ENCODE measurements around the gene EXOC3.
A peak's percentile ranks its signal among the peaks of the same experiment; 100 is the strongest.

EXOC3 gene

GRCh38 chr5:457195-457961 is 14.4 kb downstream of the EXOC3 start:
- no peak for DNase-seq (ENCODE audit: low read depth in 2 of 2)

GRCh38 chr5:458547-459353 is 15.8 kb downstream of the EXOC3 start:
- peak; percentile 50 to 59 for DNase-seq (ENCODE audit: low read depth in 2 of 2)

GRCh38 chr5:459562-460272 is 16.7 kb downstream of the EXOC3 start:
- DNase-seq (ENCODE audit: low read depth in 2 of 2) = no peak

- no peak for DNase-seq (ENCODE audit: low read depth in 2 of 2)
Observed at GRCh38 chr5:460273-460625, 17.3 kb downstream of the EXOC3 start.

GRCh38 chr5:462051-462481 is 19.1 kb downstream of the EXOC3 start:
- DNase-seq (ENCODE audit: low read depth in 2 of 2) = no peak

- no peak for DNase-seq (ENCODE audit: low read depth in 2 of 2)
Observed at GRCh38 chr5:463301-463700, 20.3 kb downstream of the EXOC3 start.

- peak; percentile 50 to 58 for DNase-seq (ENCODE audit: low read depth in 2 of 2)
Observed at GRCh38 chr5:463952-464351, 21.0 kb downstream of the EXOC3 start.

GRCh38 chr5:464446-464842 is 21.5 kb downstream of the EXOC3 start:
- no peak for DNase-seq (ENCODE audit: low read depth in 2 of 2)

- no peak for DNase-seq (ENCODE audit: low read depth in 2 of 2)
Observed at GRCh38 chr5:464843-465590, 22.0 kb downstream of the EXOC3 start.

GRCh38 chr5:465591-466403 is 22.8 kb downstream of the EXOC3 start:
- DNase-seq (ENCODE audit: low read depth in 2 of 2) = no peak

- no peak for DNase-seq (ENCODE audit: low read depth in 2 of 2)
Observed at GRCh38 chr5:466661-467310, 23.8 kb downstream of the EXOC3 start.

- no peak for DNase-seq (ENCODE audit: low read depth in 2 of 2)
Observed at GRCh38 chr5:468401-468800, 25.4 kb downstream of the EXOC3 start.

- DNase-seq (ENCODE audit: low read depth in 2 of 2) = no peak
Observed at GRCh38 chr5:469752-470483, 26.9 kb downstream of the EXOC3 start.

- DNase-seq (ENCODE audit: low read depth in 2 of 2) = no peak
Observed at GRCh38 chr5:470961-471749, 28.2 kb downstream of the EXOC3 start.

GRCh38 chr5:471750-472058 is 28.7 kb downstream of the EXOC3 start:
- no peak for DNase-seq (ENCODE audit: low read depth in 2 of 2)

- peak in 1 of 2 experiments; percentile 14 for DNase-seq (ENCODE audit: low read depth in 2 of 2)
Observed at GRCh38 chr5:472076-472655, 29.2 kb downstream of the EXOC3 start.

- peak; percentile 82 to 86 for DNase-seq (ENCODE audit: low read depth in 2 of 2)
Observed at GRCh38 chr5:472656-473550, 29.9 kb downstream of the EXOC3 start.
